Measurements from ENCODE around the gene EIF4E3.

DNA sequence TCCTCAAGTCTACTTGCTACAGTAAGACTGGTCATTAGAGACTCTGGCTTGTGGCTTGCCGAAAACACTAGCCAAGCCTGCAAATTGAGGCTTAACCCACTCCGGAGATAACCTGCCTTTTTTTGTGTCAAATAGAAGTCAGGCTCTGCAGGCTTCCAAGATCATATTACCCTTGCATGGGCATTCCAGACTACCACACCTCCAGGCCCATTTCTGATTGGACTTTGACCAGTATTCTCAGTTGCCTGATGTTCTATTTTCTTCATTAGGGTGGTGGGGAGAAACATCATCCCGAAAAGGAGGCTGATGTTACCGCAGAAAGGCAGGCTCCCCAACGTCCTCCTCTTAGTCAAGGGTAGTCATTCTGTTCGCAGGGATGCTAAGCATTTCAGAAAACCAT is 73.6 kb downstream of the EIF4E3 start:
- TF ChIP-seq, protein P1, sequence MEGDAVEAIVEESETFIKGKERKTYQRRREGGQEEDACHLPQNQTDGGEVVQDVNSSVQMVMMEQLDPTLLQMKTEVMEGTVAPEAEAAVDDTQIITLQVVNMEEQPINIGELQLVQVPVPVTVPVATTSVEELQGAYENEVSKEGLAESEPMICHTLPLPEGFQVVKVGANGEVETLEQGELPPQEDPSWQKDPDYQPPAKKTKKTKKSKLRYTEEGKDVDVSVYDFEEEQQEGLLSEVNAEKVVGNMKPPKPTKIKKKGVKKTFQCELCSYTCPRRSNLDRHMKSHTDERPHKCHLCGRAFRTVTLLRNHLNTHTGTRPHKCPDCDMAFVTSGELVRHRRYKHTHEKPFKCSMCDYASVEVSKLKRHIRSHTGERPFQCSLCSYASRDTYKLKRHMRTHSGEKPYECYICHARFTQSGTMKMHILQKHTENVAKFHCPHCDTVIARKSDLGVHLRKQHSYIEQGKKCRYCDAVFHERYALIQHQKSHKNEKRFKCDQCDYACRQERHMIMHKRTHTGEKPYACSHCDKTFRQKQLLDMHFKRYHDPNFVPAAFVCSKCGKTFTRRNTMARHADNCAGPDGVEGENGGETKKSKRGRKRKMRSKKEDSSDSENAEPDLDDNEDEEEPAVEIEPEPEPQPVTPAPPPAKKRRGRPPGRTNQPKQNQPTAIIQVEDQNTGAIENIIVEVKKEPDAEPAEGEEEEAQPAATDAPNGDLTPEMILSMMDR (IDR thresholded peaks at IDR 0.05): no peak
- no peak for TF ChIP-seq EZH2 (IDR thresholded peaks at IDR 0.05; ENCODE audit: borderline replicate concordance, insufficient read depth, low read depth, low read length, poor library complexity, severe bottlenecking)

Data from B cell (primary cell).